ENCODE measurements around the gene CHRNG.

Gene CHRNG

DNA sequence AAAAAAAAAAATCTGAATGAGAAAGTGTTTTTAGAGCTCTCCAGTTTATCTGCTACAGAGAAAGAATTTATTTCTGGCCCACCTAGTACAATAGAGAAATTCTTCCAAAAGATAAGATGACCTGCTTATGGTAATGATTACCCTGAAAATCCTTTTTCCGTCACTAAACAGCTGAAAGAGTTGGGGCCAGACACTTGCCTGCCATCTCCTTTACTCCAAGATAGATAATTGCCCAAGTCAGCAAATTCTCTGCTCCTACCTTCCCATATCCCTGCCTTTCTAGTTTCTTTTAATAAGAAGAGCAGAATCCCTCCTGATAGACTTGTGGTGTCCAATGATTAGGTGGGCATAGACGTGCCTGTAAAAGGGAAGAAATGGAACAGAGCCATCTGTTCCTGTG, 39.1 kb downstream of the CHRNG start:
- Histone ChIP-seq H3K9me3 (ENCODE audit: control insufficient read depth, low read length) (no peaks in the 10 kb centered on the region), H3K36me3 (ENCODE audit: control insufficient read depth, insufficient read depth, low read length) (peaks cover 5% of the 10 kb centered on the region), H3K27me3 (ENCODE audit: control insufficient read depth, insufficient read depth, low read length) (no peaks in the 10 kb centered on the region), H3K4me1 (ENCODE audit: control insufficient read depth, insufficient read depth, low read length) (peaks cover 25% of the 10 kb centered on the region), H3K4me3 (ENCODE audit: low read length) (no peak overlapping the region), H3K9ac (ENCODE audit: low read length) (no peak overlapping the region)

DNA sequence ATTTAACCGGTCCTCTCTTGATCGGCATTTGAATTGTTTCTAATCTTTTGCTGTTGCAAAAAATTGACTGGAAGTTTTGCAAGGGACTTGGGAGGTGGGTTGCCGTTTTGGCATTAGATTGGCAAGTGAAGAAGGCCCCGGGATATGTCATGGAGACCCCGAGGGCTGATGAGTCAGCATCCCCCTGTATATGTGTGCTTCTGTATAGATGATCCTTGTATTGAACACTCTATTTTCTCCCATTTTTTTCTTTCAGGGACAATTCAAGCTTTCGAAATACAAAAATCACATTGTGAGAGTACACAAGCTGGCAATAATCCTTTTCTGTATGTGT, 41.1 kb downstream of the CHRNG start:
- H3K4me1 ChIP-seq (ENCODE audit: control insufficient read depth, insufficient read depth, low read length), result peaks cover 25% of the 10 kb centered on the region
- no peak overlapping the region for H3K9ac ChIP-seq (ENCODE audit: low read length)
- no peak overlapping the region for H3K4me3 ChIP-seq (ENCODE audit: low read length)
- H3K27me3 ChIP-seq (ENCODE audit: control insufficient read depth, insufficient read depth, low read length), result no peaks in the 10 kb centered on the region
- no peaks in the 10 kb centered on the region for H3K36me3 ChIP-seq (ENCODE audit: control insufficient read depth, insufficient read depth, low read length)
- H3K9me3 ChIP-seq (ENCODE audit: control insufficient read depth, low read length), result no peaks in the 10 kb centered on the region

DNA sequence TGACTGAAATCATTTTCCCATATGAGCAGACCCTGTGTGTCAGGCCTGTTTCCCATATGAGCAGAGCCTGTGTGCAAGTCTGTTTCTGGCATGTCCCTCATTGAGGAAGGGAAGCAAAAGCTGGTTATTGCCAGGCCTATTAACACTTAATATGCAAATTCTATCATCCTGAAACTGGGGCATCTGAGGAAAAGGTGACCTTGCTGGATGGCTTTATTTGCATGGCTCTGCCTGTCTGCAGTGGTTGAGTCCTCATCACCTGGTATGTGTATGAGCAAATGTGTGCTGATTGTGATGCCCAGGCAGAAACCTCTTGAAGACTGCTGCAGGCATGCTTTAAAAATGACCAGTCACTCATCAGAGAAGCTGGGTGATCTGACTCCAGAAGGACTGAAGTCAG, 42.2 kb downstream of the CHRNG start:
- H3K27me3 ChIP-seq (ENCODE audit: control insufficient read depth, insufficient read depth, low read length), result no peaks in the 10 kb centered on the region
- H3K9ac ChIP-seq (ENCODE audit: low read length), result no peak overlapping the region
- H3K9me3 ChIP-seq (ENCODE audit: control insufficient read depth, low read length), result no peaks in the 10 kb centered on the region
- no peak overlapping the region for H3K4me3 ChIP-seq (ENCODE audit: low read length)
- H3K4me1 ChIP-seq (ENCODE audit: control insufficient read depth, insufficient read depth, low read length), result peaks cover 25% of the 10 kb centered on the region
- H3K36me3 ChIP-seq (ENCODE audit: control insufficient read depth, insufficient read depth, low read length), result no peaks in the 10 kb centered on the region

DNA sequence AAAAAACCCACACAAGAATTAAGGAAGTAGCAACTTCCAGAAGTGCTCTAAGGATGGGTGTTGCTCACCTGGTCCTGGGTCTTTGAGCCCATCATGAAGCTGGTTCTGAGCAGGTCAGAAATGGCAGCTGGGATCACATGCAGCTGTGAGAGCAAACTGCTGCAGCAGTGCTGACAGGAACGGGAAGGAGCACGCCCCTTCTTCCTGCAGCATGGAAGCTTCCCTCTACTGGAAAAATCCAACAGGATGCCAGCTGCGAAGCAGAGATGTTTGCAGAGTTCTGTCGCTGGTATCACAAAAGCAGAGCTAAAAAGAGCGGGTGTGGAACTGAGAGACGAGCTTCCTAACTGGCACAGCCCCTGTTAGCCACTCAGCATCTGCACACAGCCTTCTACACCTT, 44.7 kb downstream of the CHRNG start:
- H3K9ac ChIP-seq (ENCODE audit: low read length), result no peak overlapping the region
- H3K9me3 ChIP-seq (ENCODE audit: control insufficient read depth, low read length), result no peaks in the 10 kb centered on the region
- H3K4me3 ChIP-seq (ENCODE audit: low read length), result no peak overlapping the region
- no peaks in the 10 kb centered on the region for H3K27me3 ChIP-seq (ENCODE audit: control insufficient read depth, insufficient read depth, low read length)
- H3K4me1 ChIP-seq (ENCODE audit: control insufficient read depth, insufficient read depth, low read length), result peaks cover 29% of the 10 kb centered on the region
- no peaks in the 10 kb centered on the region for H3K36me3 ChIP-seq (ENCODE audit: control insufficient read depth, insufficient read depth, low read length)

DNA sequence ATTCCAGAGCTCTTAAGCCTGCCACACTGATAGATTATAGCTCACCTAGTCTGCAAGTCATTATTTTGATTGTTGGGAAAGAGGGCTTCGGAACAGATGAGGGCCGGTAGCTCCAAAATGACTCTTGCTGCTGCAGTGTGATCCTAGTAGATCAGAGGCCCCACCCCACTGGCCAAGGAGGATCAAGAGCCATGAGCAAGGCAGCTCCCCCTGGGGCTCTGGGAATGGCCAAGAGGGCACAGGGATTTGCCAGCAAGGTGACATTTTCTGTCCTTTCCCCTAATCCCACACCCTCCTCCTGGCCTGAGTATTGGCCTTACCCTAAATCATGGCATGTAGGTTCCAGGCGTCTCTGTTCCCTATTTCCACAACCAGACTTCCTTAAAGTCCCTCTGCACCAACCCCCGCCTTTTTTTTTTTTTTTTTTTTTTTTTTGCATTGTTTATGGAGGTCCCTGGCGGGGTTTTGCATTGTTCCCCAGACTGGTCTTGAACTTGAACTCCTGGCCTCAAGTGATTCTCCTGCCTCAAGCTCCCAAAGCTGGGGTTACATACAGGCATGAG, 47.5 kb downstream of the CHRNG start:
- no peak overlapping the region for H3K9ac ChIP-seq (ENCODE audit: low read length)
- H3K4me3 ChIP-seq (ENCODE audit: low read length), result no peak overlapping the region
- H3K36me3 ChIP-seq (ENCODE audit: control insufficient read depth, insufficient read depth, low read length), result no peaks in the 10 kb centered on the region
- H3K27me3 ChIP-seq (ENCODE audit: control insufficient read depth, insufficient read depth, low read length), result no peaks in the 10 kb centered on the region
- peaks cover 12% of the 10 kb centered on the region for H3K4me1 ChIP-seq (ENCODE audit: control insufficient read depth, insufficient read depth, low read length)
- no peaks in the 10 kb centered on the region for H3K9me3 ChIP-seq (ENCODE audit: control insufficient read depth, low read length)

DNA sequence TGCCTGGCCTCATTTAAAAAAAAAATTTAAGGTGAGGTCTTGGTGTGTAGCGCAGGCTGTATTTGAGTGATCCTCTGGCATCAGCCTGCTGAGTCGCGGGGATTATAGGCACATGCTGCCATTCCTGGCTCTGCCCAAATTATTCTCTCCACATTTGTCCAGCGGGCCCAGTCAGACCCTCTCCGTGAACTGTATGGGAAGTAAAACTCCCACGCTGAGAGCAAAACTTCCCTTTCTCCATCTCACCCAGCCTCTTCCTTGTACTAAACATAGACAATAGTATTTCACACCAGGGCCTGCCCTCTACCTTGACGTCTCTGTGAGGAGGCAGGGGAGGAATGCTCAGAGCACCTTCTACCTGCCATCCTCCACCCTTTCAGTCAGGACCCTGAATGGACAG, 48.0 kb downstream of the CHRNG start:
- Histone ChIP-seq H3K27me3 (ENCODE audit: control insufficient read depth, insufficient read depth, low read length) (no peaks in the 10 kb centered on the region), H3K9ac (ENCODE audit: low read length) (no peak overlapping the region), H3K36me3 (ENCODE audit: control insufficient read depth, insufficient read depth, low read length) (no peaks in the 10 kb centered on the region), H3K4me3 (ENCODE audit: low read length) (no peak overlapping the region), H3K4me1 (ENCODE audit: control insufficient read depth, insufficient read depth, low read length) (peaks cover 13% of the 10 kb centered on the region), H3K9me3 (ENCODE audit: control insufficient read depth, low read length) (no peaks in the 10 kb centered on the region)

DNA sequence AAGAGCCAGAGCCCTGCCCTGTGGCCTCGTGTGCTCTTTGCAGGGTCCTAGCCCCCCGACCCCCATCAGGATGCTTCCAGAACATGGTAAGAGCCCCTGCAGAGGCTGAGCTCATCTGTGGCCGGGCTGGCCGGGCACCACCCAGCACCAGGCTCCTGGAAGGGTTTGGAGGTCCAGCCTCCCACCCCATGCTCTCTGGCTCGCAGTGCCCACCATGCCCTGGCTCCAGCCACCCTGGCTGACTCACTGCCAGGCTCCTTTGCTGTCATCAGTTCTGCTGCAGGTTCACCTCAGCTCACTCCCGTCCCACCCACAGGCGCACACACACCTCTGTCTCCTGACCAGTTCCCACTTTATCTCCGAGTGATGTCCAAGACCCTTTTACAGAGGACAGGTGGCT, 48.5 kb downstream of the CHRNG start:
- Histone ChIP-seq H3K4me1 (ENCODE audit: control insufficient read depth, insufficient read depth, low read length) (peaks cover 18% of the 10 kb centered on the region), H3K36me3 (ENCODE audit: control insufficient read depth, insufficient read depth, low read length) (no peaks in the 10 kb centered on the region), H3K4me3 (ENCODE audit: low read length) (no peak overlapping the region), H3K27me3 (ENCODE audit: control insufficient read depth, insufficient read depth, low read length) (no peaks in the 10 kb centered on the region), H3K9me3 (ENCODE audit: control insufficient read depth, low read length) (no peaks in the 10 kb centered on the region), H3K9ac (ENCODE audit: low read length) (no peak overlapping the region)

DNA sequence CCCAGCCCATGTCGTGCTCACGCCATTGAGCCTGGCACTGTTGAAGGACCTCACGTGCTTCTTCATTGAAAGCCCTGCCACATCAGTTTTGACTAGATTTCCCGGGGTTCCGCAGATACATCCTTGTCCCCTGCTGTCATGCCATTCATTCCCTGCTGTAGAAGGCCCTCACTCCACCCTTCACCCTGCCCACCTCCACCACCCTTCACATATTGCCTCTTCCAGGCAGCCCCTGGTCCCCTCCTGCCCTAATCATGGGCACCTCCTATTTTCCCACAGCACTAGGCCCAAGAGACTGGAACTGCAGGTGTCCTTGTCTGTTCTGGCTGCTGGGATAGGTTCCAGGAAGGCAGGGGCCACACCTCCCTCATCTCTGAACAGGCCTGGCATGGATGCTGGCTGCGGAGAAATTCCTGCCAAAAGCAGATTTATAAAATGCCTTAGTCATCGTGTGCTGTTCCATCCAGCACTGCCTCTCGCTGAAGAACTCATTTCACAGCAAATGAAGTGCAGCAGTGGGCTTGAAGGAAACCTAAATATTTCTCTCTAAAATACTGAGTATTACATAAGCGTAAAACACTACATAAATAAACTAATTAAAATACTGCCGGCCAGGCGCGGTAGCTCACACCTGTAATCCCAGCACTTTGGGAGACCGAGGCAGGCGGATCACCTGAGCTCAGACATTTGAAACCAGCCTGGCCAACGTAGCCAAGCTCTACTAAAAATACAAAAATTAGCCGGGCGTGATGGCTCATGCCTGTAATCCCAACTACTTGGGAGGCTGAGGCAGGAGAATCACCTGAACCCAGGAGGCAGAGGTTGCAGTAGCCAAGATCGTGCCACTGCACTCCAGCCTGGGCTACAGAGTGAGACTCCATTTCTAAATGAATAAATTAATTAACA, 49.4 kb downstream of the CHRNG start:
- H3K4me3 ChIP-seq (ENCODE audit: low read length), result no peak overlapping the region
- H3K36me3 ChIP-seq (ENCODE audit: control insufficient read depth, insufficient read depth, low read length), result no peaks in the 10 kb centered on the region
- no peak overlapping the region for H3K9ac ChIP-seq (ENCODE audit: low read length)
- H3K27me3 ChIP-seq (ENCODE audit: control insufficient read depth, insufficient read depth, low read length), result no peaks in the 10 kb centered on the region
- no peaks in the 10 kb centered on the region for H3K9me3 ChIP-seq (ENCODE audit: control insufficient read depth, low read length)
- H3K4me1 ChIP-seq (ENCODE audit: control insufficient read depth, insufficient read depth, low read length), result peaks cover 27% of the 10 kb centered on the region

DNA sequence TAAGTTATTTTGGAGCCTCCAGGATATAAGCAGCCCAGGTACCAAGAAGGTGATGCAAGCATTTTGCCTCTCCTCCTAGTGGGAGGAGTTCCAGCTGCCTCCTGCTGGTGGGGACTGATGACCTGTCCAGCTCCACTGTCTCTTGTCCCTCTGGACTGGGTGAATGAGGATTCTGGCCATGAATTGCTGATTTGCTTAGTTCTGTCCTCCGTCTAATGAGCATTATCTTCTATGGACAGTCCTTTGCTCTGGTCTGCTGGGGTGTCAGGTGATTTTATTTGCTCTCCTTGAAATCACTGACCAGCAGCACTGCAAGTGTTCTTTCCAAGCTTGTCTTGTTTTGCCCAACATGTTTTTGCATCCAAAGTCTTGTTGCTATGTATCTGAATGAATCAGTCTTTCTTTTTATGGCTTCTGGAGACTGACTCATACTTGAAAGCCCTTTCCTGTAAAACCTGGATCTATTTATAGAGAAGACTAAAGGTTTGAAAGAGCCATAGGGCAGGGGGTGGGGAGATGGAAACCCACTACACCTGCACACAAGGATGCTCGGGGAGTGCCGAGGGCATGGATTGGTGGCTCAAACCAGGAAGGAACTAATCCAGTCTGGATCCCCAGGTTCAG, 53.4 kb downstream of the CHRNG start:
- no peaks in the 10 kb centered on the region for H3K9me3 ChIP-seq (ENCODE audit: control insufficient read depth, low read length)
- H3K4me3 ChIP-seq (ENCODE audit: low read length), result no peak overlapping the region
- no peak overlapping the region for H3K9ac ChIP-seq (ENCODE audit: low read length)
- no peaks in the 10 kb centered on the region for H3K27me3 ChIP-seq (ENCODE audit: control insufficient read depth, insufficient read depth, low read length)
- H3K4me1 ChIP-seq (ENCODE audit: control insufficient read depth, insufficient read depth, low read length), result peaks cover 37% of the 10 kb centered on the region
- no peaks in the 10 kb centered on the region for H3K36me3 ChIP-seq (ENCODE audit: control insufficient read depth, insufficient read depth, low read length)

DNA sequence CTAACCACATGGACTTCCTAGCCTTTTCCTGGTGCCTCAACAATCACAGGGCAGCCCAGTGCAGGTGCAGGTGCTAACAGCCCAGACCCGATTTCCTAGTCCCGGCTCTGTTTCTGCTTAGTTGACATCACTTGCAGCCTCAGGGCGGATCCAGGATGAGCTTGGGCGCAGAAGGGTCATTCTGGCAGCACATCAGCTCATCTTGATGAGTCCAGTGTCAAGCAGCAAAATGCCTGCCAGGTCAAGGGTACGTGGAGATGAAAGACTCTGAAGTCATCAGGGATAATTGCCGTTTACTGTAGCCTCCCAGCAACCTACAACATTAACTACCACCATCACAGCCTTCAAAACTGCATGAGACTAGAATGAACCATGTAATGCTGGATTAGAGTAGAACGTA, 54.5 kb downstream of the CHRNG start:
- Histone ChIP-seq H3K9me3 (ENCODE audit: control insufficient read depth, low read length) (no peaks in the 10 kb centered on the region), H3K4me1 (ENCODE audit: control insufficient read depth, insufficient read depth, low read length) (peaks cover 32% of the 10 kb centered on the region), H3K27me3 (ENCODE audit: control insufficient read depth, insufficient read depth, low read length) (no peaks in the 10 kb centered on the region), H3K9ac (ENCODE audit: low read length) (no peak overlapping the region), H3K4me3 (ENCODE audit: low read length) (no peak overlapping the region), H3K36me3 (ENCODE audit: control insufficient read depth, insufficient read depth, low read length) (no peaks in the 10 kb centered on the region)
